OCI-LY1 (cell line): ENCODE data around the gene EYS.

Source experiments
- H2AFZ ChIP-seq: fragments of 200-600 bp; sonication (generic), shearing (Covaris generic); 2 replicates; pipeline ENCODE4 v1.6.0; 2014; ENCODE audit warnings: antibody characterized with exemption, mild to moderate bottlenecking, low read length
- H3F3A ChIP-seq: fragments of 200-600 bp; sonication (generic), shearing (Covaris generic); 2 replicates; pipeline ENCODE4 v1.6.0; 2014; ENCODE audit warnings: mild to moderate bottlenecking, antibody characterized with exemption, low read length, moderate library complexity; ENCODE audit not compliant: insufficient read depth
- H3K27ac ChIP-seq: fragments of 200-600 bp; sonication (generic); 2 replicates; pipeline ENCODE4 v1.5.1; 2014; ENCODE audit warnings: low read length, mixed run types, mild to moderate bottlenecking, low read depth; ENCODE audit not compliant: poor library complexity, severe bottlenecking
- H3K27me3 ChIP-seq: fragments of 200-600 bp; sonication (generic); 2 replicates; pipeline ENCODE4 v1.6.0; 2014; ENCODE audit warnings: antibody characterized with exemption, mild to moderate bottlenecking, low read length, moderate library complexity; ENCODE audit not compliant: insufficient read depth
- H3K36me3 ChIP-seq: fragments of 200-600 bp; sonication (generic); 2 replicates; pipeline ENCODE4 v1.6.1; 2014; ENCODE audit warnings: mild to moderate bottlenecking, antibody characterized with exemption, low read length, moderate library complexity, mixed read lengths; ENCODE audit not compliant: insufficient read depth
- H3K4me1 ChIP-seq: fragments of 200-600 bp; sonication (generic); 2 replicates; pipeline ENCODE4 v1.5.1; 2014; ENCODE audit warnings: mild to moderate bottlenecking, low read length, moderate library complexity; ENCODE audit not compliant: insufficient read depth, severe bottlenecking
- H3K4me2 ChIP-seq: fragments of 200-600 bp; sonication (generic), shearing (Covaris generic); 2 replicates; pipeline ENCODE4 v1.6.1; 2014; ENCODE audit warnings: low read length
- H3K4me3 ChIP-seq: fragments of 200-600 bp; sonication (generic); 2 replicates; pipeline ENCODE4 v1.5.1; 2014; ENCODE audit warnings: low read length, low read depth, mild to moderate bottlenecking, mixed read lengths; ENCODE audit not compliant: poor library complexity, severe bottlenecking
- H3K79me2 ChIP-seq: fragments of 200-600 bp; shearing (Covaris generic); 2 replicates; pipeline ENCODE4 v1.6.1; 2016; ENCODE audit warnings: mixed run types, low read length, mixed read lengths; ENCODE audit not compliant: insufficient read depth
- H3K9ac ChIP-seq: fragments of 200-600 bp; sonication (generic), shearing (Covaris generic); 2 replicates; pipeline ENCODE4 v1.6.1; 2014; ENCODE audit warnings: mild to moderate bottlenecking, low read length, mixed read lengths
- H3K9me2 ChIP-seq: fragments of 200-600 bp; sonication (generic), shearing (Covaris generic); 2 replicates; pipeline ENCODE4 v1.6.1; 2014; ENCODE audit warnings: low read depth, mild to moderate bottlenecking, low read length, mixed read lengths
- H3K9me3 ChIP-seq: fragments of 200-600 bp; shearing (Covaris generic); 2 replicates; pipeline ENCODE4 v1.6.1; 2014; ENCODE audit warnings: low read length, mixed read lengths
- H4K20me1 ChIP-seq: fragments of 200-600 bp; sonication (generic), shearing (Covaris generic); 2 replicates; pipeline ENCODE4 v1.6.0; 2016; ENCODE audit warnings: mild to moderate bottlenecking, low read length; ENCODE audit not compliant: insufficient read depth
- EZH2 ChIP-seq: fragments of 200-600 bp; sonication (generic), shearing (Covaris generic); IDR thresholded peaks from 2 replicates; pipeline ENCODE4 v1.8.0; 2017; ENCODE audit warnings: borderline replicate concordance, mixed run types, mild to moderate bottlenecking, antibody characterized with exemption, low read length, moderate library complexity, mixed read lengths
- TF ChIP-seq, protein P1 (sequence below): fragments of 200-600 bp; sonication (generic), shearing (Covaris generic); IDR thresholded peaks from 2 replicates; pipeline ENCODE4 v1.5.1; 2017; ENCODE audit warnings: mild to moderate bottlenecking, antibody characterized with exemption, low read length, moderate library complexity, mixed read lengths

Gene EYS

DNA sequence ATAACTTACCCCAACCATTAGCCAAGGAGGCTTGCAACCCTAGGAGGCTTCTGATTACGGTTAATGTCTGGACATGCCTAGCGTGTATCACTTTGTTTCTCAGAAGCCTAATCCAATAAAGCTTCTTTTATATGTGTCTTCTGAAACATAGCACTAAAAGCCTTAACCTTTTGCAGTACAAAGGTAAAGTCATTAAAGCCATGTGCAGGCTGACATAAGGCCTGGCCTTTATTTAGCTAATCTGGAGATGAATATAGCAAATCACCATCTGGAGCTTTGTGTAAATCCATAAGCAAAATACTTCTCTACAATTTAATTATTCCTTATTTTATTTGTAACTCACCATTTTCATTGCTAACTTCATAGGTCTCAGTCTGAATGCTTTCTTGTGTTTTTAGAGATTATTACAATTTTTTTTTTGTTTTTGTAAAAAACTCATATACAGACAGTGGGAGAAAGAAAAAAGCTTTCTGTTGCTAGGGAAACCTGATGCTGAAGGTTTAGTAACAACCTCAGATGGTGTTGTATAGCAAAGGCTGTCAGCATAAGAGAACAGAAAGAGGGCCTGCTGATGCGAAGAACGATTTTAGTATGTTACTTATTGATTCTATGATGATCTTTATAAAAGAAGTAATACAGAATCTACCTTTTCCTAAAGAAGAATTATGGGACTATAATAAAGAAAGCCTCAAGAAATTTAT is at the start of gene EYS:
TSS of gene EYS (minus strand) at position 101 of the 701 bp plus-strand sequence. CDS start 211,816 bp downstream, outside the sequence.
- no peak within 1 kb of the TSS for H2AFZ ChIP-seq
- no peaks in the 10 kb centered on the region for H3F3A ChIP-seq
- no peak within 1 kb of the TSS for H3K4me2 ChIP-seq
- TF ChIP-seq, protein P1, sequence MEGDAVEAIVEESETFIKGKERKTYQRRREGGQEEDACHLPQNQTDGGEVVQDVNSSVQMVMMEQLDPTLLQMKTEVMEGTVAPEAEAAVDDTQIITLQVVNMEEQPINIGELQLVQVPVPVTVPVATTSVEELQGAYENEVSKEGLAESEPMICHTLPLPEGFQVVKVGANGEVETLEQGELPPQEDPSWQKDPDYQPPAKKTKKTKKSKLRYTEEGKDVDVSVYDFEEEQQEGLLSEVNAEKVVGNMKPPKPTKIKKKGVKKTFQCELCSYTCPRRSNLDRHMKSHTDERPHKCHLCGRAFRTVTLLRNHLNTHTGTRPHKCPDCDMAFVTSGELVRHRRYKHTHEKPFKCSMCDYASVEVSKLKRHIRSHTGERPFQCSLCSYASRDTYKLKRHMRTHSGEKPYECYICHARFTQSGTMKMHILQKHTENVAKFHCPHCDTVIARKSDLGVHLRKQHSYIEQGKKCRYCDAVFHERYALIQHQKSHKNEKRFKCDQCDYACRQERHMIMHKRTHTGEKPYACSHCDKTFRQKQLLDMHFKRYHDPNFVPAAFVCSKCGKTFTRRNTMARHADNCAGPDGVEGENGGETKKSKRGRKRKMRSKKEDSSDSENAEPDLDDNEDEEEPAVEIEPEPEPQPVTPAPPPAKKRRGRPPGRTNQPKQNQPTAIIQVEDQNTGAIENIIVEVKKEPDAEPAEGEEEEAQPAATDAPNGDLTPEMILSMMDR = no peak
- TF ChIP-seq EZH2 = no peak
- H3K27ac ChIP-seq = no peak within 1 kb of the TSS
- no peaks in the 10 kb centered on the region for H3K4me1 ChIP-seq
- no peaks in the 10 kb centered on the region for H3K27me3 ChIP-seq
- no peaks in the 10 kb centered on the region for H3K79me2 ChIP-seq
- H3K9me3 ChIP-seq = no peaks in the 10 kb centered on the region
- no peaks in the 10 kb centered on the region for H3K36me3 ChIP-seq
- H3K4me3 ChIP-seq = no peak within 1 kb of the TSS
- H3K9me2 ChIP-seq = no peaks in the 10 kb centered on the region
- no peak within 1 kb of the TSS for H3K9ac ChIP-seq
- H4K20me1 ChIP-seq = no peaks in the 10 kb centered on the region

DNA sequence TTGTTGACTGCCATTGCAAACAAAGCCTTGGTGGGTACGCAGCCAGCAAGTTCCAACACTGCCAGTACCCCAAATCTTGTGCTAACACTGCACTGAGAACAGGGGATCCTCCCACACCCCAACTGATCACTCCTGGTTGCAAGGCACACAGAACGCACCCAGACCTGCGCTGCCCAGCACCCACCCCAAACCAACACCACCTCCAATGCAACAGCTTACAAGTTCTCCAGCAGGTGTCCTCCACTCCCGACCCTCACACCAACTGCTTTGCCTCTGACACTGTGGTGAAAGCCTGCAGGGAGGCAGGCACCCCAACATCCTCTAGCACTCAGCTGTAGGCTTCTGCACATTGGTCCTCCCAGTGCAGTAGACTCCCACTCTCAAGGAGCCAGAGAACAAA is 39.3 kb upstream of the EYS start:
- no peak overlapping the region for H3K27ac ChIP-seq
- H3K9me3 ChIP-seq = no peaks in the 10 kb centered on the region
- no peak overlapping the region for H2AFZ ChIP-seq
- no peak overlapping the region for H3K9ac ChIP-seq
- no peak overlapping the region for H3K4me2 ChIP-seq
- no peaks in the 10 kb centered on the region for H3K79me2 ChIP-seq
- H3K4me1 ChIP-seq = no peaks in the 10 kb centered on the region
- H3K9me2 ChIP-seq = no peaks in the 10 kb centered on the region
- no peaks in the 10 kb centered on the region for H3K36me3 ChIP-seq
- no peak overlapping the region for H3K4me3 ChIP-seq
- no peaks in the 10 kb centered on the region for H3F3A ChIP-seq
- no peaks in the 10 kb centered on the region for H3K27me3 ChIP-seq
- no peaks in the 10 kb centered on the region for H4K20me1 ChIP-seq
- TF ChIP-seq EZH2 = no peak
- TF ChIP-seq, protein P1 = no peak

DNA sequence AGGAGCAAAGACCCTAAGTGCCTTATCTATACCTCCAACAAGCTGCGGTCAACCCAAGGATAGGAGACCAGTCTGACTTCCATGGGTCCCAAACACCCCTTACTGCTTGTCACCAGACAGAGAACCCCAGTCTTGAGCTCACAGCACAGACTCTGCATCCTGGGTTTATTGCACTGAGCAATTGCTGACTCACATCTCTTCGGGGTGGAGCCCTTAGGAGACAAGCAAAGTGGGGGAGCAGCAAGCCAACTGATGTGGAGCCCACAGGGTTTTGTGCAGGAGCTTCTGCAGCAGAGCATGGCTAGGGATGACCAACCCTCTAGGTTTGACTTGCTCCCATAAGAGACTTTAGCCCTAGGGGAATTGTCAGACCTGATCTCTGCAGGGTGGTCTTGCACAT is 38.6 kb upstream of the EYS start:
- Histone ChIP-seq H2AFZ (no peak overlapping the region), H3K79me2 (no peaks in the 10 kb centered on the region), H4K20me1 (no peaks in the 10 kb centered on the region), H3F3A (no peaks in the 10 kb centered on the region), H3K9me3 (no peaks in the 10 kb centered on the region), H3K9ac (no peak overlapping the region), H3K27ac (no peak overlapping the region), H3K4me3 (no peak overlapping the region), H3K36me3 (no peaks in the 10 kb centered on the region), H3K9me2 (no peaks in the 10 kb centered on the region), H3K4me2 (no peak overlapping the region), H3K27me3 (no peaks in the 10 kb centered on the region), H3K4me1 (no peaks in the 10 kb centered on the region)
- TF ChIP-seq, protein P1 = no peak
- TF ChIP-seq EZH2 = no peak
